HepG2 (cell line): ENCODE data around the gene P3H3. TPM values are rescaled to one million over a fixed set of nuclear protein-coding genes. Genes with fewer than 3 reads are reported as not detected.

Experiments
- ATAC-seq: fragments of 200-7000 bp; cut with Tn5 transposase; 3 replicates; pipeline ENCODE4 v1.9.1; 2020; ENCODE audit warnings: mild to moderate bottlenecking, moderate library complexity
- BruUV-seq: library from RNA; stranded (reverse); fragments of 400-500 nt; replicated peaks from 2 replicates; lab custom pipeline; 2021; lab: Mats Ljungman, UMichigan
- CTCF ChIA-PET: fragments of 300-600 bp; formaldehyde crosslinking; extraction: SDS; loops from one replicate; lab custom pipeline; 2021; ENCODE audit warnings: low total read pairs, inconsistent platforms, low intra/inter-chr PET ratio; lab: Yijun Ruan, JAX
- POLR2A ChIA-PET: fragments of 350-600 bp; sonication (Branson Sonifier 250); formaldehyde crosslinking; loops from one replicate; lab custom pipeline; 2020; ENCODE audit warnings: antibody characterized with exemption, inconsistent platforms; lab: Yijun Ruan, JAX
- DNase-seq: peaks from one replicate; pipeline ENCODE4 v3.0.0-alpha.2; 2015; ENCODE audit warnings: low spot score
- FAIRE-seq: peaks from 3 replicates; lab custom pipeline; 2011; peaks lifted over from hg19 to GRCh38; lab: Jason Lieb, UNC
- H2AFZ ChIP-seq: one replicate; pipeline ENCODE4 v1.6.1; 2011; ENCODE audit warnings: low read length, inconsistent platforms
- H3K27ac ChIP-seq: fragments of 300-600 bp; 3 replicates; pipeline ENCODE4 v1.8.0; 2011; ENCODE audit warnings: mixed run types, mild to moderate bottlenecking, mixed read lengths, low read length, inconsistent platforms; ENCODE audit not compliant: insufficient read depth; ENCODE audit errors: extremely low read length
- H3K27me3 ChIP-seq, 2 experiments: fragments of 200-600 bp in 1 of 2; 2 replicates in 1 of 2; 3 replicates in 1 of 2; pipeline versions ENCODE4 v1.6.0 to v1.8.0; 2011; ENCODE audit warnings: low read length in 2 of 2, mild to moderate bottlenecking in 2 of 2, moderate library complexity in 2 of 2, inconsistent platforms in 1 of 2; ENCODE audit not compliant: insufficient read depth in 2 of 2, control insufficient read depth in 1 of 2
- H3K36me3 ChIP-seq, 2 experiments: fragments of 200-600 bp in 1 of 2; replicated peaks in 1 of 2; 2 replicates in 1 of 2; 3 replicates in 1 of 2; pipeline versions ENCODE4 v1.5.1 to v1.8.0; 2011; ENCODE audit warnings: low read length in 2 of 2, inconsistent platforms in 1 of 2; ENCODE audit not compliant: insufficient read depth in 2 of 2, control insufficient read depth in 1 of 2
- H3K4me1 ChIP-seq: 2 replicates; pipeline ENCODE4 v1.5.1; 2012; ENCODE audit warnings: low read length, inconsistent platforms; ENCODE audit not compliant: insufficient read depth
- H3K4me2 ChIP-seq: 2 replicates; pipeline ENCODE4 v1.6.0; 2011; ENCODE audit warnings: low read depth, low read length, inconsistent platforms
- H3K4me3 ChIP-seq, 3 experiments: fragments of 200-600 bp in 1 of 3; sonication (generic), shearing (Covaris generic) in 1 of 3; replicated peaks in 1 of 3; 2 replicates each; pipeline ENCODE4 v1.5.1; 2011 to 2016; ENCODE audit warnings: low read length in 3 of 3, inconsistent platforms in 2 of 3, low read depth in 2 of 3, mild to moderate bottlenecking in 2 of 3, control low read depth in 1 of 3, mixed read lengths in 1 of 3; ENCODE audit not compliant: insufficient read depth in 1 of 3
- H3K79me2 ChIP-seq: one replicate; pipeline ENCODE4 v1.6.1; 2011; ENCODE audit warnings: low read length, inconsistent platforms; ENCODE audit not compliant: insufficient read depth
- H3K9ac ChIP-seq: 2 replicates; pipeline ENCODE4 v1.6.0; 2011; ENCODE audit warnings: mild to moderate bottlenecking, low read depth, low read length, inconsistent platforms; ENCODE audit not compliant: insufficient read depth
- H3K9me3 ChIP-seq: 2 replicates; pipeline ENCODE4 v1.5.1; 2012; ENCODE audit warnings: mild to moderate bottlenecking, low read length
- H4K20me1 ChIP-seq: 2 replicates; pipeline ENCODE4 v1.6.0; 2011; ENCODE audit warnings: inconsistent platforms, mild to moderate bottlenecking, low read length, moderate library complexity; ENCODE audit not compliant: insufficient read depth
- AGO1 ChIP-seq: fragments of 200-400 bp; formaldehyde crosslinking; IDR thresholded peaks from 2 replicates; pipeline ENCODE4 v1.6.1; 2017; ENCODE audit warnings: mild to moderate bottlenecking, low read depth, low read length, moderate library complexity; ENCODE audit not compliant: poor library complexity, severe bottlenecking
- BHLHE40 ChIP-seq: IDR thresholded peaks from 2 replicates; pipeline ENCODE4 v1.6.1; 2011; ENCODE audit warnings: low read length, improper control_type of control experiment
- EEA1 ChIP-seq: sonication (generic); formaldehyde crosslinking; IDR thresholded peaks from 2 replicates; pipeline ENCODE4 v1.5.1; 2020; ENCODE audit warnings: mild to moderate bottlenecking, missing genetic modification reagents, borderline replicate concordance
- HNF1B ChIP-seq: sonication (generic); formaldehyde crosslinking; IDR thresholded peaks from 2 replicates; pipeline ENCODE4 v1.5.1; 2020; ENCODE audit warnings: mild to moderate bottlenecking, moderate library complexity, missing genetic modification reagents
- HOXA3 ChIP-seq: sonication (generic); formaldehyde crosslinking; IDR thresholded peaks from 2 replicates; pipeline ENCODE4 v1.5.0; 2020; ENCODE audit warnings: missing genetic modification reagents
- ISL2 ChIP-seq: sonication (generic); formaldehyde crosslinking; IDR thresholded peaks from 2 replicates; pipeline ENCODE4 v1.5.0; 2020; ENCODE audit warnings: missing genetic modification reagents
- KDM1A ChIP-seq: IDR thresholded peaks from 2 replicates; pipeline ENCODE4 v1.6.1; 2016; ENCODE audit warnings: missing compliant biosample characterization
- NONO ChIP-seq, 2 experiments: fragments of 450-650 bp in 1 of 2; sonication (generic) in 1 of 2; formaldehyde crosslinking in 1 of 2; IDR thresholded peaks in 1 of 2; conservative IDR thresholded peaks in 1 of 2; 2 replicates each; pipeline versions ENCODE4 v1.6.1 to v1.8.0; 2017 to 2022; ENCODE audit warnings: mild to moderate bottlenecking in 1 of 2, missing genetic modification reagents in 1 of 2, moderate library complexity in 1 of 2
- POGZ ChIP-seq: sonication (generic); formaldehyde crosslinking; IDR thresholded peaks from 2 replicates; pipeline ENCODE4 v1.4.0; 2020; ENCODE audit warnings: mild to moderate bottlenecking, missing genetic modification reagents
- PPARG ChIP-seq: conservative IDR thresholded peaks from 2 replicates; pipeline ENCODE4 v1.6.1; 2016; ENCODE audit warnings: missing biosample characterization, missing genetic modification reagents
- SALL1 ChIP-seq: sonication (generic); formaldehyde crosslinking; IDR thresholded peaks from 2 replicates; pipeline ENCODE4 v1.8.0; 2022; ENCODE audit warnings: mild to moderate bottlenecking, missing genetic modification reagents
- ZFP36 ChIP-seq: fragments of 150-350 bp; IDR thresholded peaks from 2 replicates; pipeline ENCODE4 v1.6.1; 2018; ENCODE audit warnings: borderline replicate concordance, low read length, low read depth; ENCODE audit not compliant: partially characterized antibody
- ZNF101 ChIP-seq: sonication (generic); formaldehyde crosslinking; IDR thresholded peaks from 2 replicates; pipeline ENCODE4 v1.4.0; 2020; ENCODE audit warnings: mild to moderate bottlenecking, low read depth, missing genetic modification reagents, borderline replicate concordance
- ZNF205 ChIP-seq: IDR thresholded peaks from 2 replicates; pipeline ENCODE4 v1.6.1; 2018; ENCODE audit warnings: missing biosample characterization, missing genetic modification reagents
- ZNF225 ChIP-seq: sonication (generic); formaldehyde crosslinking; IDR thresholded peaks from 2 replicates; pipeline ENCODE4 v1.4.0; 2020; ENCODE audit warnings: mild to moderate bottlenecking, missing genetic modification reagents
- ZNF550 ChIP-seq: sonication (generic); formaldehyde crosslinking; IDR thresholded peaks from 2 replicates; pipeline ENCODE4 v1.4.0; 2020; ENCODE audit warnings: mild to moderate bottlenecking, missing genetic modification reagents, borderline replicate concordance
- WGBS: methylation state at CpG from one replicate; pipeline ENCODE4 v1.1.6; 2017; ENCODE audit warnings: low lambda C conversion rate; 5-methylcytosine and 5-hydroxymethylcytosine counted together
- in situ Hi-C: cut with HindIII; loops from 2 replicates; pipeline ENCODE4 v1.10.0; 2017; ENCODE audit warnings: low pct_unique_long_range_greater_than_20kb; ENCODE audit not compliant: extremely low pct_ligation_motif_present
- intact Hi-C: fragments of 100-400 bp; cut with micrococcal nuclease; formaldehyde crosslinking; loops from one replicate; pipeline ENCODE4 v1.10.0; 2022; ENCODE audit not compliant: unreplicated experiment
- polyA plus RNA-seq, 8 experiments: library from polyadenylated mRNA; depleted of rRNA in 3 of 8; stranded (reverse) in 7 of 8; unstranded in 1 of 8; fragments of >200 nt; fragmentation: Illumina TruSeq in 4 of 8; extraction: Trizol in 4 of 8; gene quantifications; 2 replicates each; pipeline versions ENCODE4 v1.2.1 to v1.2.3, GENCODE V29; 2011 to 2016; ENCODE audit warnings: low read depth in 4 of 8, missing spikeins in 1 of 8, mixed read lengths in 1 of 8; ENCODE audit not compliant: insufficient read depth in 1 of 8
- total RNA-seq, 5 experiments: library from RNA; depleted of rRNA; stranded (reverse); fragments of >200 nt; fragmentation: Illumina TruSeq; extraction: Trizol; gene quantifications; 2 replicates each; pipeline ENCODE4 v1.2.3, GENCODE V29; 2016; ENCODE audit warnings: low read depth in 1 of 5
- TF ChIP-seq, protein P1 (sequence below): sonication (generic); formaldehyde crosslinking; IDR thresholded peaks from 2 replicates; pipeline ENCODE4 v1.4.0; 2020; ENCODE audit warnings: missing genetic modification reagents

The P3H3 gene
- total and polyA plus RNA-seq, 2 of the 13 experiments (the other 11 are each of a cell fraction or from before 2014, with no cell fraction given): 20.1 to 20.5 TPM

- peak; percentile 94 for DNase-seq
- peak within 1 kb of the TSS; percentile 96 for H3K4me2 ChIP-seq
- peaks cover 48% of the 10 kb centered on the region for H3K4me1 ChIP-seq
- peak within 1 kb of the TSS; percentile 79 for H3K27ac ChIP-seq
- WGBS: 0% methylated on average over 10 of the region's 66 CpGs
- peak; percentile 50 for FAIRE-seq
- peak within 1 kb of the TSS; percentile 74 to 95 (median 76) for H3K4me3 ChIP-seq
- H4K20me1 ChIP-seq: peaks cover 39% of the 10 kb centered on the region
- peak; percentile 81 for ATAC-seq
- peak within 1 kb of the TSS; percentile 86 for H3K9ac ChIP-seq
- in situ Hi-C loops: no loop called here
- H2AFZ ChIP-seq: peak within 1 kb of the TSS; percentile 21
- POLR2A ChIA-PET: interaction anchor here (0.6 to 3.9 kb wide), 29 partner anchors 9 to 339 kb away, joined by 3 to 73 read pairs (median 5); partner anchors contain the start of genes ATN1, C12orf57, CDCA3 and COPS7A
- CTCF ChIA-PET: interaction anchor here (2.4 kb wide), 1 partner anchor 18 kb away, joined by 24 read pairs; no protein-coding TSS in a partner anchor
- H3K27me3 ChIP-seq: no peaks in the 10 kb centered on the region; a peak in 1 of 5 replicates
- BruUV-seq: no TSS peak
- intact Hi-C loops: loop anchor here (1.0 kb wide), 3 partner anchors 18 to 70 kb away; partner anchors contain the start of genes CDCA3 and RNU7-1
- H3K9me3 ChIP-seq: no peaks in the 10 kb centered on the region
- peaks cover 12 to 14% of the 10 kb centered on the region in 2 experiments for H3K36me3 ChIP-seq
- peaks cover 19% of the 10 kb centered on the region for H3K79me2 ChIP-seq
- TF ChIP-seq ISL2 (CRISPR knock-in tag): no peak
- no peak for TF ChIP-seq ZNF225 (CRISPR knock-in tag)
- TF ChIP-seq POGZ (CRISPR knock-in tag): peak; percentile 68
- no peak for TF ChIP-seq EEA1 (CRISPR knock-in tag)
- peak; percentile 59; the same call in 1 of the 2 replicates for TF ChIP-seq PPARG
- TF ChIP-seq ZFP36: no peak
- peak; percentile 46; the same call in 1 of the 2 replicates for TF ChIP-seq ZNF205
- TF ChIP-seq, protein P1, sequence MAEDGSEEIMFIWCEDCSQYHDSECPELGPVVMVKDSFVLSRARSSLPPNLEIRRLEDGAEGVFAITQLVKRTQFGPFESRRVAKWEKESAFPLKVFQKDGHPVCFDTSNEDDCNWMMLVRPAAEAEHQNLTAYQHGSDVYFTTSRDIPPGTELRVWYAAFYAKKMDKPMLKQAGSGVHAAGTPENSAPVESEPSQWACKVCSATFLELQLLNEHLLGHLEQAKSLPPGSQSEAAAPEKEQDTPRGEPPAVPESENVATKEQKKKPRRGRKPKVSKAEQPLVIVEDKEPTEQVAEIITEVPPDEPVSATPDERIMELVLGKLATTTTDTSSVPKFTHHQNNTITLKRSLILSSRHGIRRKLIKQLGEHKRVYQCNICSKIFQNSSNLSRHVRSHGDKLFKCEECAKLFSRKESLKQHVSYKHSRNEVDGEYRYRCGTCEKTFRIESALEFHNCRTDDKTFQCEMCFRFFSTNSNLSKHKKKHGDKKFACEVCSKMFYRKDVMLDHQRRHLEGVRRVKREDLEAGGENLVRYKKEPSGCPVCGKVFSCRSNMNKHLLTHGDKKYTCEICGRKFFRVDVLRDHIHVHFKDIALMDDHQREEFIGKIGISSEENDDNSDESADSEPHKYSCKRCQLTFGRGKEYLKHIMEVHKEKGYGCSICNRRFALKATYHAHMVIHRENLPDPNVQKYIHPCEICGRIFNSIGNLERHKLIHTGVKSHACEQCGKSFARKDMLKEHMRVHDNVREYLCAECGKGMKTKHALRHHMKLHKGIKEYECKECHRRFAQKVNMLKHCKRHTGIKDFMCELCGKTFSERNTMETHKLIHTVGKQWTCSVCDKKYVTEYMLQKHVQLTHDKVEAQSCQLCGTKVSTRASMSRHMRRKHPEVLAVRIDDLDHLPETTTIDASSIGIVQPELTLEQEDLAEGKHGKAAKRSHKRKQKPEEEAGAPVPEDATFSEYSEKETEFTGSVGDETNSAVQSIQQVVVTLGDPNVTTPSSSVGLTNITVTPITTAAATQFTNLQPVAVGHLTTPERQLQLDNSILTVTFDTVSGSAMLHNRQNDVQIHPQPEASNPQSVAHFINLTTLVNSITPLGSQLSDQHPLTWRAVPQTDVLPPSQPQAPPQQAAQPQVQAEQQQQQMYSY (CRISPR knock-in tag): peak; percentile 53; the same call in 1 of the 2 replicates
- no peak for TF ChIP-seq NONO (IDR thresholded peaks at IDR 0.05)
- peak; percentile 89 for TF ChIP-seq NONO (CRISPR knock-in tag; conservative IDR thresholded peaks at IDR 0.05)
- no peak for TF ChIP-seq KDM1A
- peak; percentile 48; the same call in 1 of the 2 replicates for TF ChIP-seq HOXA3 (CRISPR knock-in tag)
- TF ChIP-seq ZNF550 (CRISPR knock-in tag): no peak
- 0 out of 2 replicates have a peak, but pooled peaks have one; percentile 11 for TF ChIP-seq BHLHE40
- TF ChIP-seq SALL1: peak; percentile 87
- TF ChIP-seq HNF1B (CRISPR knock-in tag): peak; percentile 9; the same call in 1 of the 2 replicates
- TF ChIP-seq ZNF101 (CRISPR knock-in tag): no peak
- TF ChIP-seq AGO1: peak; percentile 93
Measured at GRCh38 chr12:6873094-6874014, 45.1 kb downstream of the P3H3 start, which contains the start of gene SPSB2. Gene SPSB2, minus strand, starts transcription at chr12:6873303. Its CDS starts 402 bp downstream, at chr12:6872901.
